WTC11 (cell line): ENCODE measurements around the gene C6orf52. TPM values are rescaled to one million over a fixed set of nuclear protein-coding genes. Genes with fewer than 3 reads are reported as not detected.

ENCODE experiments used
- ATAC-seq: fragments of 200-7000 bp; cut with Tn5 transposase; 2 replicates; pipeline ENCODE4 v1.10.0; 2021; ENCODE audit warnings: mild to moderate bottlenecking, moderate library complexity
- CTCF ChIA-PET: fragments of 300-600 bp; sonication (Branson Sonifier 250); formaldehyde crosslinking; loops from one replicate; lab custom pipeline; 2021; ENCODE audit warnings: antibody characterized with exemption; lab: Charles Lee
- POLR2A ChIA-PET: fragments of 350-600 bp; sonication (Branson Sonifier 250); formaldehyde crosslinking; loops from one replicate; lab custom pipeline; 2021; ENCODE audit warnings: antibody characterized with exemption; lab: Charles Lee
- DNase-seq: peaks from one replicate; pipeline ENCODE4 v3.0.0; 2021; ENCODE audit warnings: low spot score
- H3K27ac Mint-ChIP-seq: 2 replicates; pipeline ENCODE4 v1.8.0; 2021; ENCODE audit warnings: mixed read lengths
- H3K27me3 Mint-ChIP-seq: 2 replicates; pipeline ENCODE4 v1.8.0; 2021; ENCODE audit warnings: low read depth, mild to moderate bottlenecking, moderate library complexity, mixed read lengths
- H3K36me3 Mint-ChIP-seq: 2 replicates; pipeline ENCODE4 v1.8.0; 2021; ENCODE audit warnings: mixed read lengths
- H3K4me1 Mint-ChIP-seq: 2 replicates; pipeline ENCODE4 v1.8.0; 2022; ENCODE audit warnings: mixed read lengths
- H3K4me3 Mint-ChIP-seq: 2 replicates; pipeline ENCODE4 v1.8.0; 2021; ENCODE audit warnings: mild to moderate bottlenecking, moderate library complexity, mixed read lengths
- H3K9me3 Mint-ChIP-seq: 2 replicates; pipeline ENCODE4 v1.8.0; 2021; ENCODE audit warnings: mixed read lengths
- ATF3 ChIP-seq: sonication (generic); formaldehyde crosslinking; conservative IDR thresholded peaks from 2 replicates; pipeline ENCODE4 v1.8.1; 2022; ENCODE audit warnings: mild to moderate bottlenecking, missing genetic modification reagents
- ATF6 ChIP-seq: sonication (generic); formaldehyde crosslinking; IDR thresholded peaks from 2 replicates; pipeline ENCODE4 v1.8.1; 2023; ENCODE audit warnings: mild to moderate bottlenecking, missing genetic modification reagents
- CREB1 ChIP-seq: sonication (generic); formaldehyde crosslinking; IDR thresholded peaks from 2 replicates; pipeline ENCODE4 v1.8.0; 2023; ENCODE audit warnings: mild to moderate bottlenecking, missing genetic modification reagents
- ELF4 ChIP-seq: sonication (generic); formaldehyde crosslinking; IDR thresholded peaks from 2 replicates; pipeline ENCODE4 v1.8.1; 2022; ENCODE audit warnings: low read depth, mild to moderate bottlenecking, moderate library complexity, missing genetic modification reagents
- HMGA2 ChIP-seq: fragments of 250-450 bp; sonication (Bioruptor Pico); IDR thresholded peaks from 2 replicates; pipeline ENCODE4 v1.4.0; 2021; ENCODE audit warnings: mild to moderate bottlenecking, moderate library complexity
- JUN ChIP-seq: sonication (generic); formaldehyde crosslinking; IDR thresholded peaks from 2 replicates; pipeline ENCODE4 v1.8.0; 2023; ENCODE audit warnings: mild to moderate bottlenecking, missing genetic modification reagents
- MAX ChIP-seq: sonication (generic); formaldehyde crosslinking; IDR thresholded peaks from 2 replicates; pipeline ENCODE4 v1.8.0; 2022; ENCODE audit warnings: mild to moderate bottlenecking, missing genetic modification reagents
- MYBL2 ChIP-seq: sonication (generic); formaldehyde crosslinking; IDR thresholded peaks from 2 replicates; pipeline ENCODE4 v1.8.1; 2023; ENCODE audit warnings: mild to moderate bottlenecking, moderate library complexity, missing genetic modification reagents
- NFYB ChIP-seq: sonication (generic); formaldehyde crosslinking; conservative IDR thresholded peaks from 2 replicates; pipeline ENCODE4 v1.8.0; 2022; ENCODE audit warnings: low read depth, missing genetic modification reagents
- PRRX2 ChIP-seq: fragments of 250-450 bp; sonication (Bioruptor Pico); IDR thresholded peaks from 2 replicates; pipeline ENCODE4 v1.8.0; 2021; ENCODE audit warnings: mild to moderate bottlenecking
- RELA ChIP-seq: sonication (generic); formaldehyde crosslinking; IDR thresholded peaks from 2 replicates; pipeline ENCODE4 v1.8.1; 2022; ENCODE audit warnings: missing genetic modification reagents, mild to moderate bottlenecking, borderline replicate concordance
- SMAD4 ChIP-seq: sonication (generic); formaldehyde crosslinking; IDR thresholded peaks from 2 replicates; pipeline ENCODE4 v1.8.0; 2022; ENCODE audit warnings: mild to moderate bottlenecking, missing genetic modification reagents
- ZNF232 ChIP-seq: sonication (generic); formaldehyde crosslinking; IDR thresholded peaks from 2 replicates; pipeline ENCODE4 v1.8.0; 2022; ENCODE audit warnings: mild to moderate bottlenecking, missing genetic modification reagents
- ZNF263 ChIP-seq: sonication (generic); formaldehyde crosslinking; IDR thresholded peaks from 2 replicates; pipeline ENCODE4 v1.8.1; 2022; ENCODE audit warnings: low read depth, mild to moderate bottlenecking, moderate library complexity, missing genetic modification reagents
- ZNF396 ChIP-seq: fragments of 250-450 bp; sonication (Bioruptor Pico); IDR thresholded peaks from 2 replicates; pipeline ENCODE4 v1.8.0; 2021; ENCODE audit warnings: mild to moderate bottlenecking, moderate library complexity, borderline replicate concordance
- ZNF416 ChIP-seq: fragments of 250-450 bp; sonication (Bioruptor Pico); IDR thresholded peaks from 2 replicates; pipeline ENCODE4 v1.9.0; 2021; ENCODE audit warnings: mild to moderate bottlenecking, inconsistent platforms
- ZSCAN18 ChIP-seq: fragments of 250-450 bp; sonication (Bioruptor Pico); IDR thresholded peaks from 2 replicates; pipeline ENCODE4 v2.1.2; 2022; ENCODE audit warnings: mild to moderate bottlenecking, moderate library complexity
- total RNA-seq: library from RNA; stranded (reverse); gene quantifications from 3 replicates; pipeline ENCODE4 v1.2.3, GENCODE V29; 2021
- TF ChIP-seq, protein P1 (sequence below): sonication (generic); formaldehyde crosslinking; IDR thresholded peaks from 2 replicates; pipeline ENCODE4 v1.8.0; 2022; ENCODE audit warnings: mild to moderate bottlenecking, missing genetic modification reagents
- TF ChIP-seq, protein P2 (sequence below): sonication (generic); formaldehyde crosslinking; IDR thresholded peaks from 2 replicates; pipeline ENCODE4 v1.8.1; 2023; ENCODE audit warnings: mild to moderate bottlenecking, missing genetic modification reagents, moderate library complexity
- TF ChIP-seq, protein P3 (sequence below): sonication (generic); formaldehyde crosslinking; IDR thresholded peaks from 2 replicates; pipeline ENCODE4 v1.8.0; 2023; ENCODE audit warnings: missing genetic modification reagents
- TF ChIP-seq, protein P4 (sequence below): sonication (generic); formaldehyde crosslinking; IDR thresholded peaks from 2 replicates; pipeline ENCODE4 v1.8.1; 2022; ENCODE audit warnings: low read depth, mild to moderate bottlenecking, moderate library complexity, missing genetic modification reagents, borderline replicate concordance
- TF ChIP-seq, protein P5 (sequence below): sonication (generic); formaldehyde crosslinking; IDR thresholded peaks from 2 replicates; pipeline ENCODE4 v1.8.1; 2023; ENCODE audit warnings: mild to moderate bottlenecking, missing genetic modification reagents, moderate library complexity
- TF ChIP-seq, protein P6 (sequence below): sonication (generic); formaldehyde crosslinking; IDR thresholded peaks from 2 replicates; pipeline ENCODE4 v1.8.0; 2023; ENCODE audit warnings: missing genetic modification reagents, mild to moderate bottlenecking, borderline replicate concordance

The C6orf52 gene
- total RNA-seq, 1 experiment from 2014 or later, result 0.42 TPM

DNA sequence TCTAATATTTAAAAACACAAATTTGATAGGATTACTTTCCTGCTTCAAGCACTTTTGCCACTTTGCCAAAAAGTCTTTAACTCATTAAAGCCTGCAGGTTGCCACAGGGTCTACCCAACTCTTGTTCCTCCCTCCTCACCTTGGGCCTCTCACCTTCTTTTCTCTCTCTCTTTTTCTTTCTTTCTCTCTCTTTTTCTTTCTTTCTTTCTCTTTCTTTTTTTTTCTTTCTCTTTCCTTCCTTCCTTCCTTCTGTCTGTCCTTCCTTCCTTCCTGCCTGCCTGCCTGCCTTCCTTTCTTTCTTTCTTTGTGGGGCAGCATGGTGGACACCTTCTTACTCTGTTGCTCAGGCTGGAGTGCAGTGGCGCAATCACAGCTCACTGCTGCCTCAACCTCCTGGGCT lies 50.2 kb downstream of the C6orf52 start:
- POLR2A ChIA-PET, result no interaction called here
- ATAC-seq (no peak), DNase-seq (no peak)
- Mint-ChIP-seq H3K27me3 (no peaks in the 10 kb centered on the region), H3K9me3 (peaks cover 5% of the 10 kb centered on the region), H3K36me3 (peaks cover 4% of the 10 kb centered on the region), H3K27ac (no peak overlapping the region), H3K4me1 (no peaks in the 10 kb centered on the region; the same call in 1 of the 2 replicates)
- TF ChIP-seq ZNF232 (no peak), ATF6 (CRISPR knock-in tag) (no peak), ZNF396 (no peak), ZNF416 (no peak), ATF3 (CRISPR knock-in tag) (no peak), ELF4 (no peak), MYBL2 (no peak), PRRX2 (CRISPR knock-in tag) (no peak), CREB1 (CRISPR knock-in tag) (no peak), SMAD4 (CRISPR knock-in tag) (no peak), MAX (no peak)
- TF ChIP-seq, protein P1, sequence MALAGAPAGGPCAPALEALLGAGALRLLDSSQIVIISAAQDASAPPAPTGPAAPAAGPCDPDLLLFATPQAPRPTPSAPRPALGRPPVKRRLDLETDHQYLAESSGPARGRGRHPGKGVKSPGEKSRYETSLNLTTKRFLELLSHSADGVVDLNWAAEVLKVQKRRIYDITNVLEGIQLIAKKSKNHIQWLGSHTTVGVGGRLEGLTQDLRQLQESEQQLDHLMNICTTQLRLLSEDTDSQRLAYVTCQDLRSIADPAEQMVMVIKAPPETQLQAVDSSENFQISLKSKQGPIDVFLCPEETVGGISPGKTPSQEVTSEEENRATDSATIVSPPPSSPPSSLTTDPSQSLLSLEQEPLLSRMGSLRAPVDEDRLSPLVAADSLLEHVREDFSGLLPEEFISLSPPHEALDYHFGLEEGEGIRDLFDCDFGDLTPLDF (CRISPR knock-in tag), result no peak
- TF ChIP-seq, protein P2, sequence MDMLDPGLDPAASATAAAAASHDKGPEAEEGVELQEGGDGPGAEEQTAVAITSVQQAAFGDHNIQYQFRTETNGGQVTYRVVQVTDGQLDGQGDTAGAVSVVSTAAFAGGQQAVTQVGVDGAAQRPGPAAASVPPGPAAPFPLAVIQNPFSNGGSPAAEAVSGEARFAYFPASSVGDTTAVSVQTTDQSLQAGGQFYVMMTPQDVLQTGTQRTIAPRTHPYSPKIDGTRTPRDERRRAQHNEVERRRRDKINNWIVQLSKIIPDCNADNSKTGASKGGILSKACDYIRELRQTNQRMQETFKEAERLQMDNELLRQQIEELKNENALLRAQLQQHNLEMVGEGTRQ (CRISPR knock-in tag), result no peak
- TF ChIP-seq, protein P3, sequence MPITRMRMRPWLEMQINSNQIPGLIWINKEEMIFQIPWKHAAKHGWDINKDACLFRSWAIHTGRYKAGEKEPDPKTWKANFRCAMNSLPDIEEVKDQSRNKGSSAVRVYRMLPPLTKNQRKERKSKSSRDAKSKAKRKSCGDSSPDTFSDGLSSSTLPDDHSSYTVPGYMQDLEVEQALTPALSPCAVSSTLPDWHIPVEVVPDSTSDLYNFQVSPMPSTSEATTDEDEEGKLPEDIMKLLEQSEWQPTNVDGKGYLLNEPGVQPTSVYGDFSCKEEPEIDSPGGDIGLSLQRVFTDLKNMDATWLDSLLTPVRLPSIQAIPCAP (CRISPR knock-in tag), result no peak
- TF ChIP-seq, protein P4, sequence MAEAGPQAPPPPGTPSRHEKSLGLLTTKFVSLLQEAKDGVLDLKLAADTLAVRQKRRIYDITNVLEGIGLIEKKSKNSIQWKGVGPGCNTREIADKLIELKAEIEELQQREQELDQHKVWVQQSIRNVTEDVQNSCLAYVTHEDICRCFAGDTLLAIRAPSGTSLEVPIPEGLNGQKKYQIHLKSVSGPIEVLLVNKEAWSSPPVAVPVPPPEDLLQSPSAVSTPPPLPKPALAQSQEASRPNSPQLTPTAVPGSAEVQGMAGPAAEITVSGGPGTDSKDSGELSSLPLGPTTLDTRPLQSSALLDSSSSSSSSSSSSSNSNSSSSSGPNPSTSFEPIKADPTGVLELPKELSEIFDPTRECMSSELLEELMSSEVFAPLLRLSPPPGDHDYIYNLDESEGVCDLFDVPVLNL (CRISPR knock-in tag), result no peak
- TF ChIP-seq, all 79 proteins: peak for 0
- CTCF ChIA-PET, result no interaction called here
- H3K4me3 Mint-ChIP-seq, result no peak overlapping the region

- ATAC-seq, result no peak
- no peak for TF ChIP-seq NFYB
- no peak for TF ChIP-seq RELA (CRISPR knock-in tag)
- no peak for TF ChIP-seq HMGA2 (CRISPR knock-in tag)
- no peak for TF ChIP-seq ZSCAN18
- TF ChIP-seq JUN (CRISPR knock-in tag), result no peak
- no peak for TF ChIP-seq ZNF263 (CRISPR knock-in tag)
- TF ChIP-seq, protein P5, sequence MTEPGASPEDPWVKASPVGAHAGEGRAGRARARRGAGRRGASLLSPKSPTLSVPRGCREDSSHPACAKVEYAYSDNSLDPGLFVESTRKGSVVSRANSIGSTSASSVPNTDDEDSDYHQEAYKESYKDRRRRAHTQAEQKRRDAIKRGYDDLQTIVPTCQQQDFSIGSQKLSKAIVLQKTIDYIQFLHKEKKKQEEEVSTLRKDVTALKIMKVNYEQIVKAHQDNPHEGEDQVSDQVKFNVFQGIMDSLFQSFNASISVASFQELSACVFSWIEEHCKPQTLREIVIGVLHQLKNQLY (CRISPR knock-in tag), result no peak
- TF ChIP-seq, protein P6, sequence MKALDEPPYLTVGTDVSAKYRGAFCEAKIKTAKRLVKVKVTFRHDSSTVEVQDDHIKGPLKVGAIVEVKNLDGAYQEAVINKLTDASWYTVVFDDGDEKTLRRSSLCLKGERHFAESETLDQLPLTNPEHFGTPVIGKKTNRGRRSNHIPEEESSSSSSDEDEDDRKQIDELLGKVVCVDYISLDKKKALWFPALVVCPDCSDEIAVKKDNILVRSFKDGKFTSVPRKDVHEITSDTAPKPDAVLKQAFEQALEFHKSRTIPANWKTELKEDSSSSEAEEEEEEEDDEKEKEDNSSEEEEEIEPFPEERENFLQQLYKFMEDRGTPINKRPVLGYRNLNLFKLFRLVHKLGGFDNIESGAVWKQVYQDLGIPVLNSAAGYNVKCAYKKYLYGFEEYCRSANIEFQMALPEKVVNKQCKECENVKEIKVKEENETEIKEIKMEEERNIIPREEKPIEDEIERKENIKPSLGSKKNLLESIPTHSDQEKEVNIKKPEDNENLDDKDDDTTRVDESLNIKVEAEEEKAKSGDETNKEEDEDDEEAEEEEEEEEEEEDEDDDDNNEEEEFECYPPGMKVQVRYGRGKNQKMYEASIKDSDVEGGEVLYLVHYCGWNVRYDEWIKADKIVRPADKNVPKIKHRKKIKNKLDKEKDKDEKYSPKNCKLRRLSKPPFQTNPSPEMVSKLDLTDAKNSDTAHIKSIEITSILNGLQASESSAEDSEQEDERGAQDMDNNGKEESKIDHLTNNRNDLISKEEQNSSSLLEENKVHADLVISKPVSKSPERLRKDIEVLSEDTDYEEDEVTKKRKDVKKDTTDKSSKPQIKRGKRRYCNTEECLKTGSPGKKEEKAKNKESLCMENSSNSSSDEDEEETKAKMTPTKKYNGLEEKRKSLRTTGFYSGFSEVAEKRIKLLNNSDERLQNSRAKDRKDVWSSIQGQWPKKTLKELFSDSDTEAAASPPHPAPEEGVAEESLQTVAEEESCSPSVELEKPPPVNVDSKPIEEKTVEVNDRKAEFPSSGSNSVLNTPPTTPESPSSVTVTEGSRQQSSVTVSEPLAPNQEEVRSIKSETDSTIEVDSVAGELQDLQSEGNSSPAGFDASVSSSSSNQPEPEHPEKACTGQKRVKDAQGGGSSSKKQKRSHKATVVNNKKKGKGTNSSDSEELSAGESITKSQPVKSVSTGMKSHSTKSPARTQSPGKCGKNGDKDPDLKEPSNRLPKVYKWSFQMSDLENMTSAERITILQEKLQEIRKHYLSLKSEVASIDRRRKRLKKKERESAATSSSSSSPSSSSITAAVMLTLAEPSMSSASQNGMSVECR, result no peak
- TF ChIP-seq PRRX2 (CRISPR knock-in tag), result no peak
- TF ChIP-seq ELF4, result no peak
Observed at GRCh38 chr6:10643201-10643651, 51.2 kb downstream of the C6orf52 start.

More at GRCh38 chr6:10643201-10643651, 51.2 kb downstream of the C6orf52 start:
- no peak overlapping the region for H3K4me3 Mint-ChIP-seq
- H3K27me3 Mint-ChIP-seq, result no peaks in the 10 kb centered on the region
- no peaks in the 10 kb centered on the region; the same call in 1 of the 2 replicates for H3K4me1 Mint-ChIP-seq
- no peak overlapping the region for H3K27ac Mint-ChIP-seq
- DNase-seq, result no peak
- POLR2A ChIA-PET, result no interaction called here
- CTCF ChIA-PET, result no interaction called here
- H3K9me3 Mint-ChIP-seq, result peaks cover 14% of the 10 kb centered on the region
- peaks cover 11% of the 10 kb centered on the region for H3K36me3 Mint-ChIP-seq
